Fibroblast of lung (primary cell): ENCODE measurements around the gene PRG3. TPM values are rescaled to one million over a fixed set of nuclear protein-coding genes. Genes with fewer than 3 reads are reported as not detected.

Experiments used
- DNase-seq, 2 donors: peaks; one replicate each; pipeline versions ENCODE4 v3.0.0 to v3.0.0-alpha.2; 2010; ENCODE audit warnings: low read depth in 2 of 2
- H2AFZ ChIP-seq: 2 replicates; pipeline ENCODE4 v1.5.1; 2012; ENCODE audit warnings: low read length, control low read depth, inconsistent platforms
- H3K27ac ChIP-seq: 2 replicates; pipeline ENCODE4 v1.5.1; 2011; ENCODE audit warnings: low read length, control low read depth; ENCODE audit not compliant: insufficient read depth
- H3K27me3 ChIP-seq: 2 replicates; pipeline ENCODE4 v1.5.1; 2011; ENCODE audit warnings: mild to moderate bottlenecking, low read length; ENCODE audit not compliant: control insufficient read depth, insufficient read depth
- H3K36me3 ChIP-seq: 2 replicates; pipeline ENCODE4 v1.5.1; 2011; ENCODE audit warnings: low read length; ENCODE audit not compliant: control insufficient read depth, insufficient read depth
- H3K4me1 ChIP-seq: 2 replicates; pipeline ENCODE4 v1.5.1; 2011; ENCODE audit warnings: low read length; ENCODE audit not compliant: control insufficient read depth, insufficient read depth; ENCODE audit errors: extremely low read depth
- H3K4me2 ChIP-seq: 2 replicates; pipeline ENCODE4 v1.5.1; 2011; ENCODE audit warnings: low read length, control low read depth; ENCODE audit not compliant: insufficient read depth; ENCODE audit errors: extremely low read depth
- H3K4me3 ChIP-seq, 4 experiments: fragments of 200-600 bp in 1 of 4; sonication (generic) in 1 of 4; replicated peaks in 1 of 4; 2 replicates each; pipeline ENCODE4 v1.5.1; 2011 to 2016; ENCODE audit warnings: low read length in 4 of 4, low read depth in 3 of 4, mild to moderate bottlenecking in 3 of 4, control low read depth in 2 of 4, inconsistent platforms in 1 of 4, mixed read lengths in 1 of 4; ENCODE audit not compliant: insufficient read depth in 1 of 4; ENCODE audit errors: control extremely low read depth in 1 of 4
- H3K79me2 ChIP-seq: 2 replicates; pipeline ENCODE4 v1.5.1; 2012; ENCODE audit warnings: mild to moderate bottlenecking, low read length, inconsistent platforms; ENCODE audit not compliant: control insufficient read depth, insufficient read depth
- H3K9ac ChIP-seq: 2 replicates; pipeline ENCODE4 v1.5.1; 2011; ENCODE audit warnings: mild to moderate bottlenecking, low read length, control low read depth; ENCODE audit not compliant: insufficient read depth
- H3K9me3 ChIP-seq: 2 replicates; pipeline ENCODE4 v1.5.1; 2012; ENCODE audit warnings: low read depth, low read length; ENCODE audit not compliant: control insufficient read depth, insufficient read depth
- H4K20me1 ChIP-seq: 2 replicates; pipeline ENCODE4 v1.5.1; 2011; ENCODE audit warnings: low read length; ENCODE audit not compliant: control insufficient read depth, insufficient read depth; ENCODE audit errors: extremely low read depth
- CTCF ChIP-seq, 2 donors: IDR thresholded peaks in 1 of 2; conservative IDR thresholded peaks in 1 of 2; 1 replicate in 1 of 2; 2 replicates in 1 of 2; pipeline ENCODE4 v1.5.1; 2011 to 2012; ENCODE audit warnings: low read length in 2 of 2, control low read depth in 1 of 2, inconsistent platforms in 1 of 2, low read depth in 1 of 2, mild to moderate bottlenecking in 1 of 2
- EZH2 ChIP-seq: IDR thresholded peaks from 2 replicates; pipeline ENCODE4 v1.5.1; 2012; ENCODE audit warnings: low read length, control low read depth, mild to moderate bottlenecking; ENCODE audit errors: missing control alignments
- polyA plus RNA-seq, 2 donors: library from polyadenylated mRNA; depleted of rRNA in 1 of 2; stranded (reverse) in 1 of 2; unstranded in 1 of 2; fragments of >200 nt; gene quantifications; 2 replicates each; pipeline ENCODE4 v1.2.1, GENCODE V29; 2011 to 2012; ENCODE audit warnings: missing spikeins in 1 of 2
- total RNA-seq: library from RNA; depleted of rRNA; stranded (reverse); fragments of >200 nt; gene quantifications from 2 replicates; pipeline ENCODE4 v1.2.1, GENCODE V29; 2014

PRG3 gene
- total and polyA plus RNA-seq, 2 donors (not counting 1 experiment from before 2014, with no cell fraction given) = not detected

DNA sequence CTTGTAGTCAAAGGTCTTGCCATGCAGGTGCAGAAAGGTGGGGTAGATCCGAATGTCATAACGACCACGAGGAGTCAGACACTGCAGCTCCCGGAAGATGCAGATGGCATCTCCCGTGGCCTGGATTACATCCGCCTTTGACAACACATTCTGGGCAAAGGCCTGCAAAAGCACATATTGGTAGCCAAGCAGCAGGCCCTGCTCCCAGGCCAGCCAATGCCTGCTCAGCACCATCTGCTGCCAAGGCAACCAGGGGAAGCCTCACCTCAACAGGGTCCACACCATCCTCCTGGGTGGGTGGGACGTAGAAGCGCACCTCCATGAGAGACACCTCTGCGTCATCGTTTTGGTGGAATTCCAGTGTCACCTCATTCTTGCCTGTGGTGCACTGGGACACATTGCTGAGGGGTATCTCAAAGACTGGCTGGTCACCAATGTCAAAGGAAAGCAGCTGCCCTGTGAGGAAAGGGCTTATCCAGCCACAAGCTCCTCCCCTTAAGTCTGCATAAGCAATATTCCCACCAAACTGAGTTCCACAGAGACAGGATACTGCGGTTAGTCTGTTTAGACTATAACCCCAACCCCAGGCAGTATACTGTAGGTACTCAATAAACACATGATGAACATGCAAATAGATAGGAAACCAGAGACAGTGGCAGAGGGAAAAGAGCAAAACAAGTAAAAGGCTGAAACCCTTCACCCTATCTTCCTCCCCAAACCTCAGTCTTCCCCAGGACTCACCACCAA, 48.1 kb downstream of the PRG3 start:
- Histone ChIP-seq H2AFZ (no peak overlapping the region), H3K9ac (no peak overlapping the region), H3K4me2 (no peak overlapping the region), H3K79me2 (peaks cover 31% of the 10 kb centered on the region), H3K36me3 (peaks cover 18% of the 10 kb centered on the region), H4K20me1 (no peaks in the 10 kb centered on the region), H3K4me3 (no peak overlapping the region), H3K27ac (no peak overlapping the region), H3K4me1 (peaks cover 7% of the 10 kb centered on the region), H3K9me3 (no peaks in the 10 kb centered on the region), H3K27me3 (no peaks in the 10 kb centered on the region)
- no peak for TF ChIP-seq EZH2
- no peak for TF ChIP-seq CTCF (conservative IDR thresholded peaks at IDR 0.05 in 1 of 2, IDR thresholded peaks at IDR 0.05 in 1 of 2; ENCODE audit: low read depth in 1 of 2, low read length in 2 of 2)
- no peak for DNase-seq

DNA sequence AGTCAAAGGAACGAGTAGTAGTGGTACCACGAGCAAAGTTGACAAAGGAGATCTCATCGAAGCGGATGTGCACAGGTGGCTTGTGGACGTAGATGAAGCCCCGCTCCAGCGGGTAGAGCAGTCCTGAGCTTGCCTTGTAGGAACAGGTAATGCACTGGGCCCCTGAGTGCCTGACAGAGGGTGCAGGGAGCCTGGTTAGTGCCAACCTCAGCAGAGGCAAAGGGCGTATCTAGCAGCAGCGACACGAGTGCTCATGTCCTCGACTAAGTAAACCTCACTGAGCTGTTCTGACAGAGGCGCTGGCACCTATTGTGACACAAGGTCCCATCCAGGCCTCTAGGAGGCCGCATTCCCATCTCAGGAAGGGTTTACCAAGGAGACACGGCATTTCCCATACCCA, 49.2 kb downstream of the PRG3 start:
- H3K9ac ChIP-seq = no peak overlapping the region
- H3K4me3 ChIP-seq = no peak overlapping the region
- no peak overlapping the region for H2AFZ ChIP-seq
- H3K36me3 ChIP-seq = peaks cover 20% of the 10 kb centered on the region
- H3K79me2 ChIP-seq = peaks cover 31% of the 10 kb centered on the region
- H3K27me3 ChIP-seq = no peaks in the 10 kb centered on the region
- H3K4me1 ChIP-seq = peaks cover 7% of the 10 kb centered on the region
- TF ChIP-seq EZH2 = no peak
- no peak overlapping the region for H3K27ac ChIP-seq
- no peak for DNase-seq
- H4K20me1 ChIP-seq = no peaks in the 10 kb centered on the region
- no peaks in the 10 kb centered on the region for H3K9me3 ChIP-seq
- no peak overlapping the region for H3K4me2 ChIP-seq

DNA sequence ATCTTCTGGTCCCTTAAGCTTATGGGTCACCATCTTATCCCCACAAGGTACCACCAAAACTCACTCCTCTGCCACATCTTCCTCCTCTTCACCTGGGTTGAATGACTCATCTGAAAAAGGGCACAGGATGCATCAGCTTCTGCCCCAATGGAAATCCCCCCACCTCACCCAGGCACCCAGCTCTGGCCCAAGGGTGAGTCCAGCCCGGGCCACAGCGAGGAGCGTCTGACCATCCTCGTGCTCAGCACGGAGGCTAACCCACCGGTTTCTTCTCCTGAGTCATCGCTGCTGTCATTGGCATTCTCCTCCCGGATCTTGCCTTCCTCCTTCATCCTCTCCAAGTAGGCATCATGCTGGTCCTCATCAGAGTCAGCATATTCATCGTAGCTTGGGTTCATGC, 50.9 kb downstream of the PRG3 start:
- H3K4me3 ChIP-seq = no peak overlapping the region
- no peak overlapping the region for H3K4me2 ChIP-seq
- no peaks in the 10 kb centered on the region for H4K20me1 ChIP-seq
- no peak overlapping the region for H3K9ac ChIP-seq
- peaks cover 20% of the 10 kb centered on the region for H3K36me3 ChIP-seq
- TF ChIP-seq EZH2 = no peak
- no peak for TF ChIP-seq CTCF (conservative IDR thresholded peaks at IDR 0.05 in 1 of 2, IDR thresholded peaks at IDR 0.05 in 1 of 2; ENCODE audit: low read depth in 1 of 2, low read length in 2 of 2)
- no peak for DNase-seq
- no peak overlapping the region for H3K27ac ChIP-seq
- H3K27me3 ChIP-seq = no peaks in the 10 kb centered on the region
- H3K4me1 ChIP-seq = peaks cover 13% of the 10 kb centered on the region
- no peak overlapping the region for H2AFZ ChIP-seq
- H3K9me3 ChIP-seq = no peaks in the 10 kb centered on the region
- peaks cover 23% of the 10 kb centered on the region for H3K79me2 ChIP-seq
